HG03060 (cell line): ENCODE measurements around the gene ZNF425.
"Not testable (repeated sequence)": the region's sequence is repeated elsewhere in the genome, so short reads cannot be mapped to it uniquely, and the experiment has no call there.

Source experiments
- ATAC-seq: cut with Tn5 transposase; IDR thresholded peaks from one replicate; pipeline ENCODE4 v1.9.1; 2021; ENCODE audit warnings: low read depth, moderate number of reproducible peaks; ENCODE audit not compliant: unreplicated experiment

ZNF425 gene, protein sequence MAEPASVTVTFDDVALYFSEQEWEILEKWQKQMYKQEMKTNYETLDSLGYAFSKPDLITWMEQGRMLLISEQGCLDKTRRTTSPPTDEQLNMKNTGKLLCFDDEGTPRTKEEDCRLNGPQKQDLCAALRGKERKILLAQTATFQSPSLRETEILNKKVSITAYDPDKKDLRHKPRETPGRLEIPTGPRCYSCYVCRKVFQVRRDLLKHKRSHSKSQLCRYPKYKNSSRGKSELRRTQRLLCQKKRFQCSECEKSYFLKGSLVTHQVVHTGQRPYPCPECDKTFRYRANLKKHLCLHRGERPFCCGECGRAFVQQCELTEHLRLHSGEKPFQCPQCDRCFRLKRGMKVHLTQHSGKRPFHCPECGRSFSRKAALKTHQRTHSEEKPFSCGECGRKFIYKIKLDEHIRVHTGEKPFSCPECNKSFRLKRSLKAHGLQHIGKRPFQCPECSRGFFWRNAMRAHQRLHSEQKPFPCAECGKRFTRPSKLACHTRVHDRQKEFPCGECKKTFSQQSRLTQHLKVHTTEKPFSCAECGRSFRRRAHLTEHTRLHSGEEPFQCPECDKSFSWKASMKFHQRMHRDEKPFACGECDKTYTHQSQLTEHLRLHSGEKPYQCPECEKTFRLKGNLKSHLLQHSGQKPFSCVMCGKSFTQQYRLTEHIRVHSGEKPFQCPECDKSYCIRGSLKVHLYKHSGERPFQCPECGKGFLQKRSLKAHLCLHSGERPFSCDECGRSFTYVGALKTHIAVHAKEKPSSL

DNA sequence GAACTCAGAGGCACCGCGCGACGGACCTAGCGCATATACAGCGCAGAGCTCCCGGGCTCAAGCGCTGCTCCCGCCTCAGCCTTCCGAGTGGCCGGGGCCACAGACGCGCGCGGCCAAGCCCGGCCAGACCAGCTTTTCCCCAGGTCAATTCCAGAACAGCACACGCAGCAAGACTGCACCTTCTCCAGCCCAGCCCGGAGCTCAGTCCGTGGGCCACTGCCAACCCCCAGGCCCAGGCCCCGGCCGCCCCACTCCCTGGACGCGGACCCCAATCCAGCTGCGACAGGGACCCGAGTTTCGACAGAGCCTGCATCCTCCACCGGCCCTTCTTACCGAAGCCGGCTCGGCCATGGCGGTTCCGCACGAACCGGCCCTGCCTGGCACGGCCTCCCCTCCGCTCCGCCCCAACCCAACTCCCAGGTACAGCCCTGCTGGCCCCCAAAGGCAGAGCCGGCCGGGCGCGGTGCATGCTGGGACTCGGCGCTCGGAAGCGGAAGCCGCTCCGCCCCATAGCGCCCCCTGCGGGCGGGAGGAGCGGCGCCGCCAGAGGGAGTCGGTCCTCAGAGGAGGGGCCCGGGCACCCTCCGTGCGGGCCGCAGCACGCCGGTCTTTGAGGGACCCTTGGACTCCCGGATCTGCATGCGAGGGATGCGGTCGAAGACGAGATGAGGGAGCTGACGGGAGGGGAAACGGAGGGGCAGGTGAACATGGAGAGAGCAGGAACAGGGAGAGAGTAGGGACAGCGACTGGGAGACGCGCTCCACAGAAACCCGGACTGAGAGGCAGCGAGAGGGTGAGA, at the start of gene ZNF425:
TSS of gene ZNF425 (minus strand) at position 462 of the 799 bp plus-strand sequence. CDS start at position 351, 111 bp downstream.
- ATAC-seq, result peak; percentile 53

- no peak for ATAC-seq
These were observed 49.0 kb upstream of the ZNF425 start for GRCh38 chr7:149175150-149175549.

- ATAC-seq, result no peak
These were observed 46.4 kb upstream of the ZNF425 start for GRCh38 chr7:149172534-149172920.

DNA sequence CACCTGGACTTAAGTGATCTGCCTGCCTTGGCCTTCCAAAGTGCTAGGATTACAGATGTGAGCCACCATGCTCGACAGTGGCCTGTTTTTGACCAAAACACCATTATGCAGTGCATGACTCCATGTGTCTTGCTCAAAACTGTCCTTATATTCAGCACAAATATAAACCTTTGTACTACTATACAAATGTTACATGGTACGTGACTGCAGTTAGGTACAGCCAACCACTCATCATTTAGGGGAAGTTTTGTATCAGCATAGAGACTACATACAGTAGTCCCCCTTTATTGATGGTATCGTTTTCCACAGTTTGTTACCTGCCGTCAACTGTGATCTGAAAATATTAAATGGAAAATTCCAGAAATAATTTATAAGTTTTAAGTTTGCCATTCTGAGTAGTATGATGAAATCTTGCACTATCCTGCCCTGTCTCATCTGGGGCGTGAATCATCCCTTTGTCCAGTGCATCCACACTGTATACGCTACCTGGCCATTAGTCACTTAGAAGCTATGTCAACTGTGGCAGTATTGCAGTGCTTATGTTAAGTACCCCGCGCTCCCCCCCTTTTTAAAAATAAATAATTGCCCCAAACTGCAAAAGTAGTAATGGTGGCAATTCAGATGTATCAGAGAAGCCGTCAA, 45.9 kb upstream of the ZNF425 start:
- no peak for ATAC-seq

GRCh38 chr7:149166630-149167352, 40.7 kb upstream of the ZNF425 start:
- ATAC-seq, result no peak

- ATAC-seq, result no peak
These were observed 40.0 kb upstream of the ZNF425 start for GRCh38 chr7:149166142-149166541.

DNA sequence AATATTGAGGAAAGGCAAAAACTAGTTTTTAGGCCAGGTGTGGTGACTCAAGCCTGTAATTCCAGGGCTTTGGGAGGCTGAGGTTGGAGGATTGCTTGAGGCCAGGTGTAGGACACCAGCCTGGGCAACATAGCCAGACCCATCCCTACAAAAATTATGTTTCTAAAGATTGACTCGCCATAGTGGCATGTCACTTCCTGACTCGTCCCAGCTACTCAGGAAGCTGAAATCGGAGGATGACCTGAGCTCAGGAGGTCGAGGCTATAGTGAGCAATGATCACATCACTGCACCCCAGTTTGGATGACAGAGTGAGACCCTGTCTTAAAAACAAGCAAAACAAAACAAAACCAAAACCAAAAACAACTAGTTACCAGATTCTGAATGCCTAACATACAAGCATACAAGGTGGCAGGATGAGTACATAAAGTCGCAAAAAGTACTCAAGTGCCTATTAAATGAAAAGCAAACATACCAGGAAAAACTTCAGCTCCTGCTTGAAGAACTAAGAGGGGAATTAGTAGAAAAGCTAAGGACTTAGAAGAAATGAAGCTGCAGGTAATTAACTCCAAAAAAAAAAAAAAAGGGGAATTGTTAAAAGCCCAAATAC, 35.2 kb upstream of the ZNF425 start:
- no peak for ATAC-seq

- ATAC-seq, result no peak
These were observed 30.8 kb upstream of the ZNF425 start for GRCh38 chr7:149156898-149157297.

GRCh38 chr7:149154056-149154455, 27.9 kb upstream of the ZNF425 start:
- ATAC-seq, result no peak

- ATAC-seq, result no peak
These were observed 27.2 kb upstream of the ZNF425 start for GRCh38 chr7:149153346-149153745.

DNA sequence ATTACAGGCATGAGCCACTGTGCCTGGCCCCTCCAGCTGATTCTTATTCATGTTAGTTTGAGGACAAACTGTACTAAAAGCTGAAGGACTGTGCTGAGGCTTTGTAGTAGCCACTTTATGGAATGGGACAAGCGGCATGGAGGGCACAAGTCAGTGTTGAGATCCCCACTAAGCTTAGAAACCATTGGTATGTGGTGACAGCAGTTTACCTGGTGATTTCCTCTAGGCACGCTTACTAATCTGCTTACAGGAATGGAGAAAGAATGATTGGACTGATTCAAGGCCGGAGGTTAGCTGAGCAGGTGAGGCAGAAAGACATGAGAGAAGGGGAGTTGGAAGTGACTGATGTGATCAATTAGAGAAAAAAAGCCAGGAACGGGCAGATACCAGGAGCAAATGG, 24.9 kb upstream of the ZNF425 start:
- ATAC-seq, result no peak

GRCh38 chr7:149147752-149148653, 21.9 kb upstream of the ZNF425 start:
- ATAC-seq, result peak; percentile 11

DNA sequence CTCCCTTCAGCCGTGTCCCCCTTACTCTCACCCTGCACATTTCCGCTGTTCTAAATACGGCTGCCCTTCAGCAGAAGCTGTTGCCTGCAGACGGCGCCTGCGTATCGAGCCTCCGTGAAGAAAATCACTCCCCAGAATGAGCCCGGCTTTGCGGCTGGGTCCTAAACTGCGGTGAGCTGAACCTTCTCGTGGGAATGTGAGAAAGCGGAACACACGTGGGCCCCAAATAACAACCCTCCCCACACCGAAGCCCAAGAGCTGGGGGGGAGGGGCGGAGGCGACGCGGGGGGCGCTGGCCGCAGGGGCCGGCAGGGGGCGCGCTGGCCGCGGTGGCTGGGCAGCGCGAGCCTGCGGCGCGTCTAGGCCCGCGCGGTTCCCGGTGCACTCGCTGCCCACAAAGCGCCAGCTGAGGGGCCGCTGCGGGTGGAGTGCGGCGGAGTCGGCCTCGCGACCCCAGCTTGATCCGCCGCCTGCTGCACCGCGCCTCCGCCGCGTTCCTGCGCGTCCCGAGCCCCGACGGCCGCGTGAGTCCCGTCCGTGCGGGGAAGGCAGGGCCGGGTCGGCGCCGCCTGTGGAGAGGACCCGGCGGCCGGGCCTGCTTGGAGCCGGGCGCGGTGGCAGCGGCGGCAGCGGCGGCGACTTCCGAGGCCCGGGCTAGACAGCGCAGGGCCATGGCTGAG, 21.1 kb upstream of the ZNF425 start, which contains the start of gene ZNF398:
TSS of gene ZNF398 (plus strand) at position 382 of the 680 bp plus-strand sequence. CDS start at position 672, 290 bp downstream.
- peak; percentile 29 for ATAC-seq

- no peak for ATAC-seq
These were observed 19.1 kb upstream of the ZNF425 start for GRCh38 chr7:149145031-149145845.

DNA sequence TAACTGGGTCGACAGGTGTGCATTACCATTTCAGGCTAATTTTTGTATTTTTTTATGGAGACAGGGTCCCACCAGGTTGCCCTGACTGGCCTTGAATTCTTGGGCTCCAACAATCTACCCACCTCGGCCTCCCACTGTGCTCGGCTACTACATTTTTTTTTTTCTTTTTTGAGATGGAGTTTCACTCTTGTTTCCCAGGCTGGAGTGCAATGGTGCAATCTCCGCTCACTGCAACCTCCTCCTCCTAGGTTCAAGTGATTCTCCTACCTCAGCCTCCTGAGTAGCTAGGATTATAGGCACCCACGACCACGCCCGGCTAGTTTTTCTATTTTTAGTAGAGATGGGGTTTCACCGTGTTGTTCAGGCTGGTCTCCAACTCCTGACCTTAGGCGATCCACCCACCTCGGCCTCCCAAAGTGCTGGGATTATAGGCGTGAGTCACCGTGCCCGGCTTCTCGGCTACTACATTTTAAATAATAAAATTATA, 18.4 kb upstream of the ZNF425 start:
- ATAC-seq, result not testable (repeated sequence)

DNA sequence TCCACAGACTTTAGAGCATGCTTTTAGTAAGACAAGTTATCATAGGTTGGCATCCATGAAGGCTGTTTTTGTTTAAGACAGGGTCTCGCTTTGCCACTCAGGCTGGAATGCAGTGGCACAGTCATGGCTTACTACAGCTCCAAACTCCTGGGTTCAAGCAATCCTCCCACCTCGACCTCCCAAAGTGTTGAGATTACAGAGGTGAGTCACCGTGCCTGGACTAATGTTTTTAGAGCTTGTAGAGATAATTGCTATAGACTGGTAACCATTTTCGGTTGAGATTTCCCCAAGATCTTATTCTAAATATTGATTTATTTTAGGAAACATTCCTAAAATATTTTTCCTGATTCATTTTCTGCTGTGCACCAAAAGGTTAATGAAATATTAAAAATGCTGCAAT, 15.8 kb upstream of the ZNF425 start:
- ATAC-seq, result no peak

DNA sequence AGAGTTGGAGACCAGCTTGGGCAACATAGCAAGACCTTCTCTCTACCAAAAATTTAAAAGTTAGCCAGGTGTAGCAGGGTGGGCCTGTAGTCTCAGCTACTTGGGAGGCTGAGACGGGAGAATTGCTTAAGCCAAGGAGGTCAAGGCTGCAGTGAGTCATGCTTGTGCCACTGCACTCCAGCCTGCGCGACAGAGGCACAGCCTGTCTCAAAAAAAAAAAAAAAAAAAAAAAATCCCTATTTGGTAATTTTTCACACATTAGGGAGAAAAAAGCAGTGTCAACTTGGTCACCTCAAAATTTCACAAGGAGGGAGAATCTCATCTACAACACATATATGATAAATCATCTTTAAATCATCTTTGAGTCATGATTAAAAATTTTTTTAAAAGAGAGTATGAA, 14.7 kb upstream of the ZNF425 start:
- ATAC-seq, result no peak
